Ectodermal cell (in vitro differentiated cells): ENCODE measurements around the gene NUP210.

Source experiments
- H3K27ac ChIP-seq: 2 replicates; pipeline ENCODE4 v1.7.0; 2013; ENCODE audit warnings: mild to moderate bottlenecking, low read depth, low read length; ENCODE audit not compliant: insufficient read depth, poor library complexity, severe bottlenecking
- H3K27me3 ChIP-seq: 2 replicates; pipeline ENCODE4 v1.7.0; 2013; ENCODE audit warnings: mild to moderate bottlenecking, low read length; ENCODE audit not compliant: insufficient read depth, control insufficient read depth, poor library complexity, severe bottlenecking
- H3K36me3 ChIP-seq: one replicate; pipeline ENCODE4 v1.7.0; 2013; ENCODE audit warnings: low read length; ENCODE audit not compliant: control insufficient read depth, insufficient read depth
- H3K4me1 ChIP-seq: one replicate; pipeline ENCODE4 v1.7.0; 2013; ENCODE audit warnings: low read length; ENCODE audit not compliant: control insufficient read depth, insufficient read depth
- H3K4me3 ChIP-seq: 2 replicates; pipeline ENCODE4 v1.7.0; 2013; ENCODE audit warnings: low read depth, low read length, control low read depth; ENCODE audit not compliant: insufficient read depth
- H3K9me3 ChIP-seq: 2 replicates; pipeline ENCODE4 v1.7.0; 2013; ENCODE audit warnings: mild to moderate bottlenecking, low read length, moderate library complexity; ENCODE audit not compliant: control insufficient read depth
- WGBS, 2 experiments: methylation state at CpG; one replicate each; pipeline ENCODE4 v1.1.7; 2013; ENCODE audit warnings: missing lambda C conversion rate in 2 of 2; 5-methylcytosine and 5-hydroxymethylcytosine counted together

Gene NUP210

DNA sequence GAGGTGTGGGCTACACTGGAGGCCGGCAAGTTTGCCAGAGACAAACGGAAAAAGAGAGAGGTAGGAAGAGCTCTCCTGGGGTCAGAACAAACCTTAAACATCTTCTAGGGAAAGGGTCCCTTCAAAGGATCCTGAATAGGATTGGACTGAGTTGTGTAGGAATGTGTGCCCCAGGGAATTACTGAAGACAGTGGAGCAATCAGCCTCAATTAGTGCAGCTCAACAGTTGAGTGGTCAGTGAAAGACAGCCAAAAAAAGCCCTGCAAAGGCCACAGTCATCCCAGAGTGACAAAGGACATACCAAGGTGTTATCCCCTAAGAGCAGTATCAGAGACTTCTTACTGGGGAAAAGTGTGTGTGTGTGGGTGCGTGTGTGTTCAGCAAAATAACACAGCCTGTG, 70.3 kb downstream of the NUP210 start:
- H3K4me1 ChIP-seq = peaks cover 51% of the 10 kb centered on the region
- peak overlapping the region; percentile 68 for H3K27ac ChIP-seq
- H3K27me3 ChIP-seq = no peaks in the 10 kb centered on the region
- WGBS, 2 experiments = 32 to 33% methylated on average over 3 of the region's 3 CpGs
- no peak overlapping the region for H3K4me3 ChIP-seq
- H3K36me3 ChIP-seq = no peaks in the 10 kb centered on the region
- no peaks in the 10 kb centered on the region for H3K9me3 ChIP-seq

DNA sequence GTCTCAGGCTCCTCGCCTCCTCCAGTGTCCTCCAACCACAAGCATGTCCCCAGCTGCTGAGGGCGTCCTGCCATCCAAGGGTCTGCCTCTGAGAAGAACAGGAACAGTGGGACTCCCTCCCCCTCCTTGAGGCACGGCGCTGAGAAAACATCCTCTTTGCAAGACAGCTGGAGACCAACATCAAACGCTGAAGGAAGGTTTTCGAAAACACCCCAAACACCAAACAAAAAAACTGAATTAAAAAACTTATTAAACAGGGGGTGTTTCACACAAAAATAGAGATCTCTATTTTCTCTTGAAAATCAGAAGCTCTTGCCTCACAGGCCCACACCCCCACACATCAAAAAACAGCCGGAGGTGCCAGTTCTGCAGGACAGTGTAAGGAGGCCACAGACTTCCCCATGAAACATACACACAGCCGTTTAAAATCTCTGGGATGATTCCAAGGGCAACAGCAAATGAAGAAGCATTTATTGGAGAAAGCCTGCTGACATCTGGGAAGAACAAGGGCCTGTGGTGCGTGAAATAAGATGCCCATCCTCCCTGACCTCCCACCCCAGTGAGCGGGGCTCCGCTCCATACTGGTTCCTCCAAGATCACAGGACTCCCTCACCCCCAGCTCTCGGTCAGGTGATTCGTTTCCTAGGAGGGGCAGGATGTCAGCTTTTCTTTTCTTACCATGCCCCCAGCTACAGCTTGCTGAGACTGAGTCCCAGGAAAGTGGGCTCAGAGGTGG, 71.3 kb downstream of the NUP210 start:
- H3K4me3 ChIP-seq = peak overlapping the region; percentile 5
- H3K9me3 ChIP-seq = no peaks in the 10 kb centered on the region
- H3K27me3 ChIP-seq = no peaks in the 10 kb centered on the region
- H3K36me3 ChIP-seq = no peaks in the 10 kb centered on the region
- H3K4me1 ChIP-seq = peaks cover 51% of the 10 kb centered on the region
- H3K27ac ChIP-seq = peak overlapping the region; percentile 67
- 14 to 16% methylated on average over 13 of the region's 13 CpGs for WGBS, 2 experiments

DNA sequence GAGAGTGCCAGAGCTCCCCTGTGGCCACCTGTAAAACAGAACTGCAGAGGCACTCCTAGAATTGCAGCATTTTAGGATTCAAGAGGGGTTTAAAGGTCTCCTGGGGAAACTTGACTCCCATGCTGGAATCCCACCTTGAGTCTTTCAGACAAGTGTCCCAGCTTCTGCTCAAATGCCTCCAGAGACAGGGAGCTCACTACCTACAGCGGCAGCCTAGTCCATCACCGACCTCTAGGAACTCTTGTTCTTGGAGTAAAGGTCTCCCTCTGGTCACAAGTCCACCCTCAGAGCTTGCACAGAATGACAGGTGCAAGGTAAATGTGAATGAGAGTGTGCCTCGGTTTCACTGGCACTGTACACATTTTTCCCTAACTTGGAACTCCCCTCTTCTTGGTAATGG, 72.0 kb downstream of the NUP210 start:
- Histone ChIP-seq H3K4me1 (peaks cover 51% of the 10 kb centered on the region), H3K36me3 (no peaks in the 10 kb centered on the region), H3K27ac (no peak overlapping the region), H3K27me3 (no peaks in the 10 kb centered on the region), H3K9me3 (no peaks in the 10 kb centered on the region), H3K4me3 (no peak overlapping the region)
- WGBS, 2 experiments = 79 to 88% methylated on average over 2 to 3 of the region's 3 CpGs

DNA sequence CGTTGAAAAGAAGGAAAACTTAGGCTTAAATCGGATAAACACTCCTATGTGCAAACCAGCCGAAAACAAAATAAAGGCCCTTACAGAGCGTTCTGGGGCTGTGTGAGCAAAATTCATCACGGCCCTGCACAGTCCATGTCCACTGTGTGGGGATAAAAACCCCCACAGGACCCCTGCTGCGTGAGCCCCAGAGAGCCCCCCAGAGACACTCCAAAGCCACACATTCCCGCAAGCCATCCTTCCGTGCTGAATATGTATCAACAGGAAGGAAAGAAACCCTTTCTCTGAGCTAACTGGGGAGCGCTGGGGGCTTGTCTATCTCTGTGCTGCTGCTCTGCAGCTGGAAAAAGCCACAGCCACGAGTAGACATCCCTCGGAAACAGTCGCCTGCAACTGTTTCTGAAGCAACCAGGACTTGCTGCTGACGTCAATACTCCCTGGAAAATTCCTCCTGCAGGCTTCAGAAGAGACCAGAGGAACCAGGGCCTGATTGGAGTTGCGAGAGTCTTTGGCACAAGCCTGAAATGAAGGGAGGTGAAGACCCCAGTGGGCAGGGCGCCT, 72.7 kb downstream of the NUP210 start:
- Histone ChIP-seq H3K36me3 (peaks cover 2% of the 10 kb centered on the region), H3K27me3 (no peaks in the 10 kb centered on the region), H3K9me3 (no peaks in the 10 kb centered on the region), H3K4me3 (no peak overlapping the region), H3K4me1 (peaks cover 51% of the 10 kb centered on the region), H3K27ac (peak overlapping the region; percentile 19)
- 25% methylated on average over 15 of the region's 15 CpGs for WGBS, 2 experiments

DNA sequence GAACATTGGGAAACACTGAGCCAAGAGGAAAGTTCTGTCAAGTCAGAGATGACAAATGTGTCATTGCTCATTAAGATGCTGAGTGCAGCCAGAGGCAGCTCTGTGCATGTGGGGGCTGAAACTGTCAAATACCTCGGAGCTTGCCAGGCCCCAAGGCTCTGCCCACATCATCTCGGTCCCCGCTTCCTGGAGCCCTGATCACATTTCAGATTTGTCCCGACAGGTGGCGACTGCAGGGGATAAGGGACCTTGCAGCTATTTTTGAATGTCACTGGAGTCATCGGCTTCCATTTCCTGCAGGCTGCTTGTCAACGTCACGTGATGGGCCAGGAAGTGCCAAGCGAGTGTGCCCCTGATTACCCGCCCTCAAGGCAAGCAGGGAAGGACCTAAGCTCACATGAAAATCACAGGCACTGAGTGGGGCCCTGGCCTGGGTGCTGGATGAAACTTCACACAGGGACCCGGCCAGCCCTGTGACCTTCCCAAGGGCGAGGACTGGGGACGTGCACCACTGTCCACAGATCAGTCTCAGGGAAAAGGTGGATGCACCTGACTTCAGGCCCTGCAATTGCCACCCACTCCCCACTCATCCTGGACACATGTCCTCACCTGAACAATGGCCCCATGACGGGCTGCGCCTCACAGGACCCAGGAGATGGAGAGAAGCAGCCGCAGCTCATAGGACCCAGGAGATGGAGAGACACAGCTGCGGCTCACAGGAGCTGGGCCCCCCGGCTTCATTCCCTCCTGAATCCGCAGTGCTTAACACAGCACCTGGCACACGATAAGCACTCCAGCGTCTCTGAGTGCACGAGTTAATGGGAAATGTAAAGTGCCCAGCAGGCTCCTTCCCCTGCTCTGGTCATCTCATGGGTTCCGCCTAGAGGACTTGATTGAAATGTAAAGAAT, 73.4 kb downstream of the NUP210 start:
- 49 to 52% methylated on average over 23 of the region's 23 CpGs for WGBS, 2 experiments
- Histone ChIP-seq H3K4me3 (no peak overlapping the region), H3K27me3 (no peaks in the 10 kb centered on the region), H3K9me3 (no peaks in the 10 kb centered on the region), H3K27ac (no peak overlapping the region), H3K4me1 (peaks cover 51% of the 10 kb centered on the region), H3K36me3 (peaks cover 4% of the 10 kb centered on the region)

DNA sequence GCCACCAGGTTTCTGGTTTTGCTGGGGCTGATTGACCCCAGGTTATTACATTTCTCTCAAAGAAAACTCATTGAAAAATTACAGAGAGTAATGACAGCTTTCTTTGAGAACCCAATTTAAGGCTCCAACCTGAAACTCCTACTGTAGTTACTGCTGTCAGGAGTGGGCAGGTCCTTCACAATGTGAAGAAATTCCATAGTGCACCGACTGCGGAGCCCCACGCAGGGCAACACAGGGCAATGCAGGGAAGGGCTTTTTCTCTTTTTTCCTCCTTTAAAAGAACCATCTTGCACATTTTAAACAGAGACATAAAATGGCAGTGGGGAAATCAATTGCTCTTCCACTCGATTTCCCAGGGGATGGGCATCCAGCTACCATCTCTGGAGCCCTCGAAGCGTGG, 74.3 kb downstream of the NUP210 start:
- Histone ChIP-seq H3K9me3 (no peaks in the 10 kb centered on the region), H3K4me1 (peaks cover 51% of the 10 kb centered on the region), H3K27me3 (no peaks in the 10 kb centered on the region), H3K36me3 (peaks cover 4% of the 10 kb centered on the region), H3K27ac (no peak overlapping the region), H3K4me3 (no peak overlapping the region)
- WGBS, 2 experiments = 91 to 92% methylated on average over 6 of the region's 6 CpGs

DNA sequence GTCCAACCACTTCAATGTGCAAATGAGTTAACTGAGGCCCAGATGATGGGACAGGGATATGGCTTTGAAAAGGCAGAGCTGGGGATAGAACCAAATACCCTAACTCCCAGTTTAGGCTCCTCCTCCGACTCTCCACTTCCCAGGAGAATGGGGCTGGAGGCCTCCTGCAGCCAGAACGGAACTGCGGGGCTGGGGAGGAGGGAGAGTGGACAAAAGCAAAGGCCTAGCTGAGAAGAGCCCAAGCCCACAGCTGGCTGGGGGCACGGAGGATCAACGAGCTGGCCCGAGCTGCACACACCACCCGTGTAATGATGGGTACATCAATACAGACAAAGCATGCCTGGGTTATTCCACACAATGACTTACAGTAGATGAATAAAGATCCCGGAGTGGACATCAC, 74.8 kb downstream of the NUP210 start:
- Histone ChIP-seq H3K27me3 (no peaks in the 10 kb centered on the region), H3K4me1 (peaks cover 50% of the 10 kb centered on the region), H3K9me3 (no peaks in the 10 kb centered on the region), H3K36me3 (peaks cover 4% of the 10 kb centered on the region), H3K4me3 (no peak overlapping the region), H3K27ac (no peak overlapping the region)
- 65 to 72% methylated on average over 8 of the region's 8 CpGs for WGBS, 2 experiments

DNA sequence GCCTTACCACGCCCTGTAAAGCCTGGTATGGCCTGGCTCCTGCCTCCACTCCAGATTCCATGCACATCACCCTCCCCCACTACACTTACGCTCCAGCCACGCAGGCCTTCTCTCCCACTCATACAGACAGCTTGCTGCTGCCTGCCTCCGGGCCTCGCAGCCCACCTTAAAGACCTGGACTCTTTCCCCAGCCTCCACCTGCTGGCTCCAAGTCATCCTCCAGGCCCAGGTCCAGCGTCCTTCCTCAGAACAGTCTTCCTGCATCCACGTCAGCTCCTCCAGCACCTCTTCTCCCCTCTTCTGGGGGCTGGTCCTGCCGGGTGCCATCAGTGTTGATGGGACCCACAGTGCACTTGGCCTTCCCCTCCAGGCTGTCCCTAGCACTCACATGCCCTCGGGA, 75.5 kb downstream of the NUP210 start:
- H3K27me3 ChIP-seq = no peaks in the 10 kb centered on the region
- no peaks in the 10 kb centered on the region for H3K9me3 ChIP-seq
- no peak overlapping the region for H3K4me3 ChIP-seq
- H3K36me3 ChIP-seq = peaks cover 4% of the 10 kb centered on the region
- H3K27ac ChIP-seq = no peak overlapping the region
- WGBS, 2 experiments = 92 to 93% methylated on average over 9 of the region's 9 CpGs
- H3K4me1 ChIP-seq = peaks cover 44% of the 10 kb centered on the region

DNA sequence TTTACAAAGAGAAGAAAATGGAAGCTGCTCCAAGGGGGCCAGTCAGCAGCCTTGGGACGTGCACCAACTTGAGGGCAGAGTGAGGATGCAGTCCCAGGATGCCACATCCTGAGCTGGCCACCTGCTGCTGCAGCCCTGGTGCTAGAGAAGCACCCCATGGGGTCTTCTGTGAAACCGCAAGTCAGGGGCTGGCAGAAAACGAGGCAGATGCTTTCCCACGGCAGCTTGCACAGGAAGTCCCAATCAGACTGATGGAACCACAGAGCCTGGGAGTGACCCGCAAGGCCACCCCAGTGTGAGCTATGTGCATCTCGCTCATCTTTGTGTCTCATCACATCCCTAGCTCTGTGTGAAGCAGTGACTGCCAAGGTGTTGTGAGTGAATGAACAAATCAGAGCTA, 76.5 kb downstream of the NUP210 start:
- peaks cover 4% of the 10 kb centered on the region for H3K36me3 ChIP-seq
- 86 to 89% methylated on average over 6 of the region's 6 CpGs for WGBS, 2 experiments
- no peaks in the 10 kb centered on the region for H3K27me3 ChIP-seq
- peaks cover 34% of the 10 kb centered on the region for H3K4me1 ChIP-seq
- no peak overlapping the region for H3K4me3 ChIP-seq
- H3K9me3 ChIP-seq = no peaks in the 10 kb centered on the region
- no peak overlapping the region for H3K27ac ChIP-seq

DNA sequence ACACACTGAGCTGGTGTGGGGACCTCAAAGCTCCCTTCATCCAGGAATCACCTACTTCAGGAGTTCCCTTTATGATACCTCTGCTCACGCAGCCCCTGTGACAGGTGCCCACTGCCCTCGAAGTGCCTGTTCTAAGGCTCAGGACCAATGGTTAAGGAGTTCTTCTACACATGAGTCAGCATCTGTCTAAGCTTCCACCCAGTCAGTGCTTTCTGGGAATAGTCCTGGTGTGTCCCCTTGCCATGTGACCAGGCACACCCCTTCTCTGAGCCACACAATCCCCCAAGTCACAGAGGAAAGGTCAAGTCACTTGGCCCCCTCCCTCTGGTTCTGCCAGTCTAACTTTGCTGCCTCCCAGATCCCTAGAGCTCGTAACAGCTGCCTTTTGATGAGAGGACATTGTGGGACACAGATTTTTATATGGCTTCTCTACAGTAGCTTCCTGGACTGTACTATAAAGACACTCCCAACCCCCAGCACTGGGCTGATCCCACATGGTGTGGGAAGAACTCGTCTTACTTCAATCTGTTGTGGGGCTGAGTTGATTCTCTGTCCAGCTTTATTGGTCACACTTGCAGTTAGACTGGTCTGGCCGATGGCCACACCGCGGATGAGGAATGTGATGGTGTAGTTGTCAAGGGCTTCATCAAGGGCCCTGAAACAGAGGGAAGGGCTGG, 78.8 kb downstream of the NUP210 start:
- no peaks in the 10 kb centered on the region for H3K27me3 ChIP-seq
- H3K9me3 ChIP-seq = no peaks in the 10 kb centered on the region
- H3K4me3 ChIP-seq = no peak overlapping the region
- WGBS, 2 experiments = 95 to 96% methylated on average over 7 of the region's 7 CpGs
- H3K36me3 ChIP-seq = peaks cover 4% of the 10 kb centered on the region
- H3K27ac ChIP-seq = no peak overlapping the region
- peaks cover 12% of the 10 kb centered on the region for H3K4me1 ChIP-seq
